Breast epithelium (tissue), 4 donors: ENCODE data around the gene DNASE1L3. TPM values are rescaled to one million over a fixed set of nuclear protein-coding genes. Genes with fewer than 3 reads are reported as not detected.

Experiments used
- DNase-seq, 2 donors: peaks; one replicate each; pipeline ENCODE4 v3.0.0-alpha.2; 2019; ENCODE audit warnings: low spot score in 2 of 2
- H3K27ac ChIP-seq, 2 donors: fragments of 200-600 bp; sonication (generic) in 1 of 2; one replicate each; pipeline ENCODE4 v1.5.1; 2016 to 2019; ENCODE audit warnings: mild to moderate bottlenecking in 1 of 2
- H3K27me3 ChIP-seq, 2 donors: fragments of 200-600 bp; sonication (generic) in 1 of 2; one replicate each; pipeline versions ENCODE4 v1.5.1 to v1.6.0; 2017 to 2019; ENCODE audit warnings: control low read depth in 1 of 2, mild to moderate bottlenecking in 1 of 2
- H3K36me3 ChIP-seq: fragments of 200-600 bp; one replicate; pipeline ENCODE4 v1.5.1; 2019
- H3K4me1 ChIP-seq, 2 donors: fragments of 200-600 bp; sonication (generic); one replicate each; pipeline ENCODE4 v1.5.1; 2016 to 2019; ENCODE audit warnings: control low read depth in 1 of 2
- H3K4me3 ChIP-seq, 3 donors: fragments of 200-600 bp; sonication (generic); 1 replicate in 2 of 3; 2 replicates in 1 of 3; pipeline ENCODE4 v1.5.1; 2016 to 2019; ENCODE audit warnings: mild to moderate bottlenecking in 3 of 3, moderate library complexity in 2 of 3
- H3K9me3 ChIP-seq, 2 donors: fragments of 200-600 bp; sonication (generic) in 1 of 2; one replicate each; pipeline ENCODE4 v1.5.1; 2016 to 2019; ENCODE audit warnings: control low read depth in 1 of 2
- CTCF ChIP-seq, 3 donors: fragments of 450-650 bp; IDR thresholded peaks; one replicate each; pipeline ENCODE4 v1.5.1; 2016 to 2017; ENCODE audit warnings: antibody characterized with exemption in 3 of 3, mild to moderate bottlenecking in 3 of 3, moderate library complexity in 3 of 3
- POLR2A ChIP-seq: fragments of 450-650 bp; IDR thresholded peaks from one replicate; pipeline ENCODE4 v1.6.1; 2016; ENCODE audit warnings: antibody characterized with exemption, mild to moderate bottlenecking, moderate library complexity
- POLR2AphosphoS5 ChIP-seq, 3 donors: sonication (generic); formaldehyde crosslinking; IDR thresholded peaks; one replicate each; pipeline ENCODE4 v1.6.1; 2017; ENCODE audit warnings: antibody characterized with exemption in 3 of 3
- intact Hi-C: fragments of 100-400 bp; cut with DNase I; formaldehyde crosslinking; loops from one replicate; pipeline ENCODE4 v1.15.1; 2023; ENCODE audit warnings: low total_unique reads
- total RNA-seq, 3 donors: library from RNA; depleted of rRNA; stranded (reverse); fragments of >200 nt; gene quantifications; one replicate each; pipeline ENCODE4 v1.1.0, GENCODE V29; 2016

Gene DNASE1L3
- total RNA-seq, 3 donors from 2014 or later = 0.44 to 9.2 (median 5.6) TPM

- H3K27ac ChIP-seq = no peak overlapping the region
- no peaks in the 10 kb centered on the region for H3K36me3 ChIP-seq
- intact Hi-C loops = loop anchor here (10.0 kb wide), 1 partner anchor 106 kb away; no protein-coding TSS in a partner anchor
- DNase-seq = no peak
- no peaks in the 10 kb centered on the region for H3K27me3 ChIP-seq
- no peaks in the 10 kb centered on the region for H3K4me1 ChIP-seq
- no peaks in the 10 kb centered on the region for H3K9me3 ChIP-seq
- TF ChIP-seq POLR2AphosphoS5 (IDR thresholded peaks at IDR 0.05) (no peak), CTCF (IDR thresholded peaks at IDR 0.05) (no peak), POLR2A (no peak)
- H3K4me3 ChIP-seq = no peak overlapping the region
These were observed 21.8 kb downstream of the DNASE1L3 start for GRCh38 chr3:58188921-58189451.

- no peak for TF ChIP-seq POLR2A
- no peak for TF ChIP-seq CTCF (IDR thresholded peaks at IDR 0.05)
- no peak for TF ChIP-seq POLR2AphosphoS5 (IDR thresholded peaks at IDR 0.05)
- intact Hi-C loops = loop anchor here (10.0 kb wide), 1 partner anchor 107 kb away; no protein-coding TSS in a partner anchor
- peak overlapping the region in 1 of 2 donors; percentile 16 for H3K27ac ChIP-seq
These were observed 22.6 kb downstream of the DNASE1L3 start for GRCh38 chr3:58188173-58188564.

GRCh38 chr3:58184982-58185360 lies 25.8 kb downstream of the DNASE1L3 start:
- H3K27ac ChIP-seq = no peak overlapping the region

More at GRCh38 chr3:58188173-58188564, 22.6 kb downstream of the DNASE1L3 start:
- Histone ChIP-seq H3K36me3 (no peaks in the 10 kb centered on the region), H3K4me3 (no peak overlapping the region), H3K4me1 (no peaks in the 10 kb centered on the region), H3K27me3 (no peaks in the 10 kb centered on the region), H3K9me3 (no peaks in the 10 kb centered on the region)
- DNase-seq = no peak

GRCh38 chr3:58184309-58184981 lies 26.3 kb downstream of the DNASE1L3 start:
- H3K9me3 ChIP-seq = no peaks in the 10 kb centered on the region
- intact Hi-C loops = loop anchor here (10.0 kb wide), 1 partner anchor 110 kb away; no protein-coding TSS in a partner anchor
- no peak for DNase-seq
- H3K4me1 ChIP-seq = no peaks in the 10 kb centered on the region
- no peaks in the 10 kb centered on the region for H3K36me3 ChIP-seq
- H3K27me3 ChIP-seq = no peaks in the 10 kb centered on the region
- no peak overlapping the region for H3K27ac ChIP-seq
- TF ChIP-seq POLR2AphosphoS5 (IDR thresholded peaks at IDR 0.05) (no peak), CTCF (IDR thresholded peaks at IDR 0.05) (no peak), POLR2A (no peak)
- no peak overlapping the region for H3K4me3 ChIP-seq

More at GRCh38 chr3:58184982-58185360, 25.8 kb downstream of the DNASE1L3 start:
- no peaks in the 10 kb centered on the region for H3K9me3 ChIP-seq
- no peaks in the 10 kb centered on the region for H3K4me1 ChIP-seq
- no peak overlapping the region for H3K4me3 ChIP-seq
- H3K36me3 ChIP-seq = no peaks in the 10 kb centered on the region
- intact Hi-C loops = loop anchor here (10.0 kb wide), 1 partner anchor 110 kb away; no protein-coding TSS in a partner anchor
- no peaks in the 10 kb centered on the region for H3K27me3 ChIP-seq
- DNase-seq = no peak
- TF ChIP-seq POLR2A (no peak), POLR2AphosphoS5 (IDR thresholded peaks at IDR 0.05) (no peak), CTCF (IDR thresholded peaks at IDR 0.05) (no peak)

- no peaks in the 10 kb centered on the region for H3K36me3 ChIP-seq
- no peak overlapping the region for H3K4me3 ChIP-seq
- intact Hi-C loops = loop anchor here (10.0 kb wide), 1 partner anchor 111 kb away; no protein-coding TSS in a partner anchor
- TF ChIP-seq POLR2AphosphoS5 (IDR thresholded peaks at IDR 0.05) (no peak), CTCF (IDR thresholded peaks at IDR 0.05) (no peak), POLR2A (no peak)
- H3K27ac ChIP-seq = no peak overlapping the region
- no peak for DNase-seq
- H3K9me3 ChIP-seq = no peaks in the 10 kb centered on the region
- H3K4me1 ChIP-seq = no peaks in the 10 kb centered on the region
- H3K27me3 ChIP-seq = no peaks in the 10 kb centered on the region
These were observed 26.9 kb downstream of the DNASE1L3 start for GRCh38 chr3:58183891-58184290.
